HCT116 (cell line): ENCODE measurements around the gene SMIM12. TPM values are rescaled to one million over a fixed set of nuclear protein-coding genes. Genes with fewer than 3 reads are reported as not detected.

Experiments
- ATAC-seq: fragments of 200-7000 bp; cut with Tn5 transposase; 2 replicates; pipeline ENCODE4 v1.9.1; 2020; ENCODE audit warnings: mild to moderate bottlenecking, moderate library complexity
- BruUV-seq: library from RNA; stranded (reverse); fragments of 400-500 nt; replicated peaks from 2 replicates; lab custom pipeline; 2021; lab: Mats Ljungman, UMichigan
- CTCF ChIA-PET: fragments of 300-600 bp; sonication (Branson Sonifier 250); formaldehyde crosslinking; loops from one replicate; lab custom pipeline; 2021; ENCODE audit warnings: antibody characterized with exemption; lab: Charles Lee
- POLR2A ChIA-PET: fragments of 300-600, 350-600 bp; sonication (Branson Sonifier 250); formaldehyde crosslinking; loops from one replicate; lab custom pipeline; 2021; ENCODE audit warnings: antibody characterized with exemption; lab: Charles Lee
- RAD21 ChIA-PET, 2 experiments: fragments of 300-600 bp; sonication (Branson Sonifier 250); formaldehyde crosslinking; loops; one replicate each; lab custom pipeline; 2023; ENCODE audit warnings: low total read pairs in 2 of 2; ENCODE audit not compliant: uncharacterized antibody in 2 of 2, unreplicated experiment in 2 of 2, low non-redundant PET in 1 of 2; lab: Charles Lee
- DNase-seq: peaks from one replicate; pipeline ENCODE4 v3.0.0-alpha.2; 2010; ENCODE audit warnings: low read depth, low spot score
- H2AFZ ChIP-seq: fragments of 200-600 bp; shearing (Covaris generic), sonication (generic); 2 replicates; pipeline ENCODE4 v1.6.1; 2017; ENCODE audit warnings: low read depth, mixed run types, mixed read lengths, antibody characterized with exemption, low read length; ENCODE audit not compliant: poor library complexity, severe bottlenecking
- H3K27ac ChIP-seq: 2 replicates; pipeline ENCODE4 v1.5.1; 2012; ENCODE audit warnings: low read depth, low read length
- H3K27me3 ChIP-seq: fragments of 200-600 bp; sonication (generic); 2 replicates; pipeline ENCODE4 v1.6.1; 2016; ENCODE audit warnings: mixed run types, low read length, mixed read lengths; ENCODE audit not compliant: insufficient read depth
- H3K36me3 ChIP-seq, 2 experiments: fragments of 200-500 bp in 1 of 2; fragments of 200-600 bp in 1 of 2; sonication (Bioruptor generic) in 1 of 2; sonication (generic) in 1 of 2; 2 replicates each; pipeline versions ENCODE4 v1.5.1 to v1.6.1; 2014 to 2016; ENCODE audit warnings: low read length in 2 of 2, inconsistent platforms in 1 of 2, mixed read lengths in 1 of 2, mixed run types in 1 of 2; ENCODE audit not compliant: insufficient read depth in 2 of 2, control insufficient read depth in 1 of 2
- H3K4me1 ChIP-seq, 2 experiments: fragments of 200-600 bp in 1 of 2; sonication (generic) in 1 of 2; 2 replicates each; pipeline versions ENCODE4 v1.5.1 to v1.6.1; 2012 to 2017; ENCODE audit warnings: low read length in 2 of 2, inconsistent platforms in 1 of 2, mild to moderate bottlenecking in 1 of 2, mixed read lengths in 1 of 2, mixed run types in 1 of 2, moderate library complexity in 1 of 2; ENCODE audit not compliant: insufficient read depth in 2 of 2, control insufficient read depth in 1 of 2
- H3K4me2 ChIP-seq: fragments of 200-600 bp; sonication (generic); 2 replicates; pipeline ENCODE4 v1.6.1; 2017; ENCODE audit warnings: mixed run types, low read length, mixed read lengths
- H3K4me3 ChIP-seq, 2 experiments: fragments of 200-600 bp in 1 of 2; sonication (generic) in 1 of 2; replicated peaks in 1 of 2; 2 replicates each; pipeline ENCODE4 v1.5.1; 2011 to 2016; ENCODE audit warnings: low read length in 2 of 2, control low read depth in 1 of 2, low read depth in 1 of 2, mild to moderate bottlenecking in 1 of 2, mixed read lengths in 1 of 2, mixed run types in 1 of 2
- H3K79me2 ChIP-seq: fragments of 200-600 bp; sonication (generic); 2 replicates; pipeline ENCODE4 v1.6.1; 2017; ENCODE audit warnings: mild to moderate bottlenecking, mixed run types, low read length, moderate library complexity, mixed read lengths; ENCODE audit not compliant: insufficient read depth
- H3K9ac ChIP-seq: fragments of 200-600 bp; sonication (generic); 2 replicates; pipeline ENCODE4 v1.6.1; 2016; ENCODE audit warnings: low read length, mixed read lengths
- H3K9me2 ChIP-seq: fragments of 200-600 bp; sonication (generic), shearing (Covaris generic); 2 replicates; pipeline ENCODE4 v1.6.1; 2017; ENCODE audit warnings: mixed run types, mild to moderate bottlenecking, moderate library complexity; ENCODE audit not compliant: insufficient read depth
- H3K9me3 ChIP-seq, 2 experiments: fragments of 200-500 bp in 1 of 2; fragments of 200-600 bp in 1 of 2; sonication (Bioruptor generic) in 1 of 2; sonication (generic) in 1 of 2; 2 replicates each; pipeline ENCODE4 v1.6.1; 2014 to 2017; ENCODE audit warnings: low read length in 2 of 2, mixed read lengths in 2 of 2, inconsistent platforms in 1 of 2, low read depth in 1 of 2, mild to moderate bottlenecking in 1 of 2, mixed run types in 1 of 2, moderate library complexity in 1 of 2; ENCODE audit not compliant: control insufficient read depth in 1 of 2, insufficient read depth in 1 of 2
- H4K20me1 ChIP-seq: fragments of 200-600 bp; sonication (generic), shearing (Covaris generic); 2 replicates; pipeline ENCODE4 v1.6.1; 2017; ENCODE audit warnings: mixed run types, mild to moderate bottlenecking, moderate library complexity; ENCODE audit not compliant: insufficient read depth
- CEBPB ChIP-seq: IDR thresholded peaks from 2 replicates; pipeline ENCODE4 v1.6.1; 2012; ENCODE audit warnings: low read depth
- EGR1 ChIP-seq: IDR thresholded peaks from 2 replicates; pipeline ENCODE4 v1.6.1; 2012; ENCODE audit warnings: low read depth
- ELF1 ChIP-seq: IDR thresholded peaks from 2 replicates; pipeline ENCODE4 v1.6.1; 2012; ENCODE audit warnings: low read depth, borderline replicate concordance
- EZH2 ChIP-seq: fragments of 200-600 bp; sonication (generic); IDR thresholded peaks from 2 replicates; pipeline ENCODE4 v1.6.1; 2017; ENCODE audit warnings: antibody characterized with exemption, mixed run types
- FOSL1 ChIP-seq: IDR thresholded peaks from 2 replicates; pipeline ENCODE4 v1.6.1; 2012; ENCODE audit warnings: low read depth
- JUND ChIP-seq: IDR thresholded peaks from 2 replicates; pipeline ENCODE4 v1.6.1; 2012
- SP1 ChIP-seq: IDR thresholded peaks from 2 replicates; pipeline ENCODE4 v1.6.1; 2012; ENCODE audit warnings: low read depth
- SRF ChIP-seq: IDR thresholded peaks from 2 replicates; pipeline ENCODE4 v1.6.1; 2012; ENCODE audit warnings: low read depth
- TCF7L2 ChIP-seq: IDR thresholded peaks from 2 replicates; pipeline ENCODE4 v1.7.0; 2011; ENCODE audit warnings: borderline replicate concordance, inconsistent platforms; ENCODE audit not compliant: insufficient read depth, insufficient read length; ENCODE audit errors: extremely low read depth
- ZNF274 ChIP-seq: fragments of 200-500 bp; sonication (Bioruptor generic); IDR thresholded peaks from 2 replicates; pipeline ENCODE4 v1.6.1; 2014; ENCODE audit warnings: mild to moderate bottlenecking, low read depth, low read length, inconsistent platforms
- intact Hi-C: fragments of 100-400 bp; cut with micrococcal nuclease; formaldehyde crosslinking; loops from 2 replicates; pipeline ENCODE4 v1.10.0; 2022
- total RNA-seq: library from RNA; stranded (reverse); gene quantifications from one replicate; pipeline ENCODE4 v1.2.1, GENCODE V29; 2021; ENCODE audit not compliant: unreplicated experiment
- TF ChIP-seq, protein P1 (sequence below): IDR thresholded peaks from 2 replicates; pipeline ENCODE4 v1.6.1; 2012
- TF ChIP-seq, protein P2 (sequence below): IDR thresholded peaks from 2 replicates; pipeline ENCODE4 v1.6.1; 2011; ENCODE audit warnings: mild to moderate bottlenecking, low read length, moderate library complexity; ENCODE audit not compliant: insufficient replicate concordance; ENCODE audit errors: extremely low read depth
- TF ChIP-seq, protein P3 (sequence below), 3 experiments: fragments of 200-600 bp in 1 of 3; sonication (generic) in 1 of 3; IDR thresholded peaks in 2 of 3; conservative IDR thresholded peaks in 1 of 3; 2 replicates each; pipeline ENCODE4 v1.5.1; 2012 to 2017; ENCODE audit warnings: low read depth in 2 of 3, low read length in 2 of 3, antibody characterized with exemption in 1 of 3, borderline replicate concordance in 1 of 3, control low read depth in 1 of 3, mild to moderate bottlenecking in 1 of 3, mixed read lengths in 1 of 3, mixed run types in 1 of 3, moderate library complexity in 1 of 3; ENCODE audit not compliant: insufficient read depth in 1 of 3
- TF ChIP-seq, protein P4 (sequence below): IDR thresholded peaks from 2 replicates; pipeline ENCODE4 v1.6.1; 2012; ENCODE audit warnings: low read depth
- TF ChIP-seq, protein P5 (sequence below): IDR thresholded peaks from 2 replicates; pipeline ENCODE4 v1.6.1; 2012

The SMIM12 gene
- total RNA-seq, 1 experiment from 2014 or later = 31.3 TPM

DNA sequence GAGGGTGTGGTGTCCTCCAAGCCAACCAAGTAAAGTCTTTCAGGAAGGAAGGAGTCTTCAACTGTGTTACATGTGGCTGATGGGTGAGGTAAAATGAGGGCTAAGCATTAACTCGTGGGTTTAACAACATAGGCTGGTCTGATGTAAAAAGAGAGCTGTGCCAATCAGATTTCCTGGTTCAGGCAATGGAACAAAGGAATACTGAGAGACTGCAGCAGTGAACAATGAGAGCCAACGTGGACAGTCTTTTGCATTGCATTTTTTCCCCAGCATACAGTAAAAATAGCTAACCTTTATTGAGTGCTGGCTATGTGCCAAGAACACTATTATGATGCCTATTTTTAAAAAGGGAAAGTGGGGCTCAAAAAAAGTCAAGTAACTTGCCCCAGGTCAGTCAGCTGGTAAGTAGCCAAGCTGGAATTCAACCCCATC lies 38.8 kb upstream of the SMIM12 start:
- TF ChIP-seq, protein P1, sequence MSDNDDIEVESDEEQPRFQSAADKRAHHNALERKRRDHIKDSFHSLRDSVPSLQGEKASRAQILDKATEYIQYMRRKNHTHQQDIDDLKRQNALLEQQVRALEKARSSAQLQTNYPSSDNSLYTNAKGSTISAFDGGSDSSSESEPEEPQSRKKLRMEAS = no peak
- TF ChIP-seq EZH2 = no peak
- no peak for TF ChIP-seq SP1
- no peak for TF ChIP-seq FOSL1
- TF ChIP-seq, protein P2, sequence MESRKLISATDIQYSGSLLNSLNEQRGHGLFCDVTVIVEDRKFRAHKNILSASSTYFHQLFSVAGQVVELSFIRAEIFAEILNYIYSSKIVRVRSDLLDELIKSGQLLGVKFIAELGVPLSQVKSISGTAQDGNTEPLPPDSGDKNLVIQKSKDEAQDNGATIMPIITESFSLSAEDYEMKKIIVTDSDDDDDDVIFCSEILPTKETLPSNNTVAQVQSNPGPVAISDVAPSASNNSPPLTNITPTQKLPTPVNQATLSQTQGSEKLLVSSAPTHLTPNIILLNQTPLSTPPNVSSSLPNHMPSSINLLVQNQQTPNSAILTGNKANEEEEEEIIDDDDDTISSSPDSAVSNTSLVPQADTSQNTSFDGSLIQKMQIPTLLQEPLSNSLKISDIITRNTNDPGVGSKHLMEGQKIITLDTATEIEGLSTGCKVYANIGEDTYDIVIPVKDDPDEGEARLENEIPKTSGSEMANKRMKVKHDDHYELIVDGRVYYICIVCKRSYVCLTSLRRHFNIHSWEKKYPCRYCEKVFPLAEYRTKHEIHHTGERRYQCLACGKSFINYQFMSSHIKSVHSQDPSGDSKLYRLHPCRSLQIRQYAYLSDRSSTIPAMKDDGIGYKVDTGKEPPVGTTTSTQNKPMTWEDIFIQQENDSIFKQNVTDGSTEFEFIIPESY = no peak
- no peak for TF ChIP-seq TCF7L2
- no peak for TF ChIP-seq ELF1
- no peak for TF ChIP-seq CEBPB
- no peak for TF ChIP-seq JUND
- TF ChIP-seq EGR1 = no peak
- TF ChIP-seq SRF = no peak
- TF ChIP-seq ZNF274 = no peak
- TF ChIP-seq, protein P3, sequence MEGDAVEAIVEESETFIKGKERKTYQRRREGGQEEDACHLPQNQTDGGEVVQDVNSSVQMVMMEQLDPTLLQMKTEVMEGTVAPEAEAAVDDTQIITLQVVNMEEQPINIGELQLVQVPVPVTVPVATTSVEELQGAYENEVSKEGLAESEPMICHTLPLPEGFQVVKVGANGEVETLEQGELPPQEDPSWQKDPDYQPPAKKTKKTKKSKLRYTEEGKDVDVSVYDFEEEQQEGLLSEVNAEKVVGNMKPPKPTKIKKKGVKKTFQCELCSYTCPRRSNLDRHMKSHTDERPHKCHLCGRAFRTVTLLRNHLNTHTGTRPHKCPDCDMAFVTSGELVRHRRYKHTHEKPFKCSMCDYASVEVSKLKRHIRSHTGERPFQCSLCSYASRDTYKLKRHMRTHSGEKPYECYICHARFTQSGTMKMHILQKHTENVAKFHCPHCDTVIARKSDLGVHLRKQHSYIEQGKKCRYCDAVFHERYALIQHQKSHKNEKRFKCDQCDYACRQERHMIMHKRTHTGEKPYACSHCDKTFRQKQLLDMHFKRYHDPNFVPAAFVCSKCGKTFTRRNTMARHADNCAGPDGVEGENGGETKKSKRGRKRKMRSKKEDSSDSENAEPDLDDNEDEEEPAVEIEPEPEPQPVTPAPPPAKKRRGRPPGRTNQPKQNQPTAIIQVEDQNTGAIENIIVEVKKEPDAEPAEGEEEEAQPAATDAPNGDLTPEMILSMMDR (IDR thresholded peaks at IDR 0.05 in 2 of 3, conservative IDR thresholded peaks at IDR 0.05 in 1 of 3; ENCODE audit: borderline replicate concordance in 1 of 3, insufficient read depth in 1 of 3, low read depth in 2 of 3, low read length in 2 of 3) = no peak
- TF ChIP-seq, protein P4, sequence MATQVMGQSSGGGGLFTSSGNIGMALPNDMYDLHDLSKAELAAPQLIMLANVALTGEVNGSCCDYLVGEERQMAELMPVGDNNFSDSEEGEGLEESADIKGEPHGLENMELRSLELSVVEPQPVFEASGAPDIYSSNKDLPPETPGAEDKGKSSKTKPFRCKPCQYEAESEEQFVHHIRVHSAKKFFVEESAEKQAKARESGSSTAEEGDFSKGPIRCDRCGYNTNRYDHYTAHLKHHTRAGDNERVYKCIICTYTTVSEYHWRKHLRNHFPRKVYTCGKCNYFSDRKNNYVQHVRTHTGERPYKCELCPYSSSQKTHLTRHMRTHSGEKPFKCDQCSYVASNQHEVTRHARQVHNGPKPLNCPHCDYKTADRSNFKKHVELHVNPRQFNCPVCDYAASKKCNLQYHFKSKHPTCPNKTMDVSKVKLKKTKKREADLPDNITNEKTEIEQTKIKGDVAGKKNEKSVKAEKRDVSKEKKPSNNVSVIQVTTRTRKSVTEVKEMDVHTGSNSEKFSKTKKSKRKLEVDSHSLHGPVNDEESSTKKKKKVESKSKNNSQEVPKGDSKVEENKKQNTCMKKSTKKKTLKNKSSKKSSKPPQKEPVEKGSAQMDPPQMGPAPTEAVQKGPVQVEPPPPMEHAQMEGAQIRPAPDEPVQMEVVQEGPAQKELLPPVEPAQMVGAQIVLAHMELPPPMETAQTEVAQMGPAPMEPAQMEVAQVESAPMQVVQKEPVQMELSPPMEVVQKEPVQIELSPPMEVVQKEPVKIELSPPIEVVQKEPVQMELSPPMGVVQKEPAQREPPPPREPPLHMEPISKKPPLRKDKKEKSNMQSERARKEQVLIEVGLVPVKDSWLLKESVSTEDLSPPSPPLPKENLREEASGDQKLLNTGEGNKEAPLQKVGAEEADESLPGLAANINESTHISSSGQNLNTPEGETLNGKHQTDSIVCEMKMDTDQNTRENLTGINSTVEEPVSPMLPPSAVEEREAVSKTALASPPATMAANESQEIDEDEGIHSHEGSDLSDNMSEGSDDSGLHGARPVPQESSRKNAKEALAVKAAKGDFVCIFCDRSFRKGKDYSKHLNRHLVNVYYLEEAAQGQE = no peak
- TF ChIP-seq, protein P5, sequence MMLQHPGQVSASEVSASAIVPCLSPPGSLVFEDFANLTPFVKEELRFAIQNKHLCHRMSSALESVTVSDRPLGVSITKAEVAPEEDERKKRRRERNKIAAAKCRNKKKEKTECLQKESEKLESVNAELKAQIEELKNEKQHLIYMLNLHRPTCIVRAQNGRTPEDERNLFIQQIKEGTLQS = no peak
- Histone ChIP-seq H4K20me1 (no peaks in the 10 kb centered on the region), H2AFZ (no peak overlapping the region), H3K36me3 (no peaks in the 10 kb centered on the region), H3K9ac (no peak overlapping the region), H3K9me3 (0 out of 4 replicates have a peak, but pooled peaks cover 0 to 2% of the 10 kb centered on the region in 2 experiments), H3K27me3 (peaks cover 30% of the 10 kb centered on the region), H3K9me2 (no peaks in the 10 kb centered on the region), H3K27ac (no peak overlapping the region), H3K79me2 (no peaks in the 10 kb centered on the region), H3K4me1 (no peaks in the 10 kb centered on the region), H3K4me2 (no peak overlapping the region), H3K4me3 (no peak overlapping the region)
- intact Hi-C loops = no loop called here
- ChIA-PET POLR2A (no interaction called here), RAD21 (no interaction called here), CTCF (no interaction called here)
- ATAC-seq (no peak), DNase-seq (no peak)
- no TSS peak for BruUV-seq
